NCI-H1436 (cell line): Measurements from ENCODE around the gene RFPL4A.

Experiments
- DNase-seq: peaks from one replicate; lab custom pipeline; 2025; lab: John Stamatoyannopoulos, UW

The RFPL4A gene

DNA sequence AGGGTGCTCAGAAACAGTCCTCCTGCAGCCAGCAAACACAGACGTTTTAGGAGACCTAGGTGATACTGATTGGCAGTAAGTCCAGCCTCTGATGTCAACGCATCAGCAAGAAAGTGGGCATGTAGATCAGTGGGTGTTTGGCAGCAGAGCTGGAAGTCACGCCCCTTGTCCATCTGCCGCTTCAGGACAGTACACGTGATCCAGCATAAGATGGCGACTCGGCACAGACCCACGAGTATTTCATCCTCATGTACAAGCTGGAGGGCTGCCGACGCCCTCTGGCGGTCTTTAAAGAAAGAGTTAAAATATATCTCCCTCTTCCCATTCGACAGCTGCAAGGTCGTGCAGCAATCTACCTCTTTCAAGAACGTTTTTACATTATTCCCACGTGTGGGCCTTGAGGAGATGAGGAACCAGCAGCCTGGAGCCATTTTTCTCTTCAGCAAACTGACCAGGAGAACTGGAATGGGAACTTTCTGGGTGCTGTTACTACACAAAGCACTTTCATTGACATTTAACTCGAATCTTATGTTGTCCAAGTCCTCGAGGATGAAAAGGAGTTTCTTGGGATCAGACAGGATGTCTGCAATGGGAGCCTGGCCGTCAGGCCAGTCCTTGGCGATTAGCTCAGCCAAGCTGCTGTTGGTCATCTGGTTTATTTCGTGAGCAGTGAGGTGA is 50.6 kb downstream of the RFPL4A start:
- peak; percentile 83 for DNase-seq

- no peak for DNase-seq
These were observed 52.4 kb downstream of the RFPL4A start for GRCh38 chr19:55811340-55811739.

GRCh38 chr19:55812449-55812848 is 53.6 kb downstream of the RFPL4A start:
- DNase-seq, result no peak
